Measurements from ENCODE around the gene TMEM41B. TPM values are rescaled to one million over a fixed set of nuclear protein-coding genes. Genes with fewer than 3 reads are reported as not detected.

The TMEM41B gene
- total RNA-seq, 1 experiment from 2014 or later, result 67.2 TPM

DNA sequence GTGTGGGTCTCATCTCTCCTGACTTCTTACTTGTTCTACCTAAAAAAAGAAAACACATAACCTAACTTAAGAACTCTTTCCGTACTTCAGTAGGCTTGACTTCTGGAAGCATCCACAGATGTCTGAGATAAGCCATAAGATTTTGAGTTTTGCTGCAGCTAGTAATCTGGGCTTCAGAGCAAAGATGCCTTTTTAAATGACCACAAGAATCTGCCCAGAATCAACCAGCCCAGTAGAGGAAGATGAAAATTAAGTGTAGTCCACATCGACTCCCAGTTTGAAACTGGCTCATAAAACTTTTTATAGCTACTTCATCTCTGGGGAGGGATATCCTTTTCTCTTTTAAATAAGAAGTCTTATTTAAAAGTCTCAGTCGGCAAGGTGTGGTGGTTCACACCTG lies 60.0 kb downstream of the TMEM41B start:
- peaks cover 0 to 3% of the 10 kb centered on the region in 2 experiments; a peak in 1 of 4 replicates for H3K36me3 ChIP-seq (ENCODE audit: control insufficient read depth in 1 of 2, insufficient read depth in 2 of 2, low read length in 2 of 2)
- no peak overlapping the region for H3K4me2 ChIP-seq (ENCODE audit: low read length)
- no peaks in the 10 kb centered on the region for H4K20me1 ChIP-seq (ENCODE audit: insufficient read depth)
- no peaks in the 10 kb centered on the region for H3K4me1 ChIP-seq (ENCODE audit: control insufficient read depth in 1 of 2, insufficient read depth in 2 of 2, low read length in 2 of 2)
- H3K9me3 ChIP-seq (ENCODE audit: control insufficient read depth in 1 of 2, insufficient read depth in 1 of 2, low read depth in 1 of 2, low read length in 2 of 2), result no peaks in the 10 kb centered on the region
- ChIA-PET CTCF (no interaction called here), POLR2A (no interaction called here), RAD21 (ENCODE audit: low non-redundant PET in 1 of 2, low total read pairs in 2 of 2, uncharacterized antibody in 2 of 2, unreplicated experiment in 2 of 2) (no interaction called here)
- peaks cover 82% of the 10 kb centered on the region for H3K79me2 ChIP-seq (ENCODE audit: insufficient read depth, low read length)
- TF ChIP-seq ELF1 (IDR thresholded peaks at IDR 0.05; ENCODE audit: borderline replicate concordance, low read depth) (no peak), CEBPB (IDR thresholded peaks at IDR 0.05; ENCODE audit: low read depth) (no peak), YY1 (IDR thresholded peaks at IDR 0.05; ENCODE audit: extremely low read depth, insufficient replicate concordance, low read depth, low read length) (no peak), FOSL1 (IDR thresholded peaks at IDR 0.05; ENCODE audit: low read depth) (no peak)
- TF ChIP-seq, protein P1, sequence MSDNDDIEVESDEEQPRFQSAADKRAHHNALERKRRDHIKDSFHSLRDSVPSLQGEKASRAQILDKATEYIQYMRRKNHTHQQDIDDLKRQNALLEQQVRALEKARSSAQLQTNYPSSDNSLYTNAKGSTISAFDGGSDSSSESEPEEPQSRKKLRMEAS (IDR thresholded peaks at IDR 0.05), result no peak
- TF ChIP-seq, protein P2, sequence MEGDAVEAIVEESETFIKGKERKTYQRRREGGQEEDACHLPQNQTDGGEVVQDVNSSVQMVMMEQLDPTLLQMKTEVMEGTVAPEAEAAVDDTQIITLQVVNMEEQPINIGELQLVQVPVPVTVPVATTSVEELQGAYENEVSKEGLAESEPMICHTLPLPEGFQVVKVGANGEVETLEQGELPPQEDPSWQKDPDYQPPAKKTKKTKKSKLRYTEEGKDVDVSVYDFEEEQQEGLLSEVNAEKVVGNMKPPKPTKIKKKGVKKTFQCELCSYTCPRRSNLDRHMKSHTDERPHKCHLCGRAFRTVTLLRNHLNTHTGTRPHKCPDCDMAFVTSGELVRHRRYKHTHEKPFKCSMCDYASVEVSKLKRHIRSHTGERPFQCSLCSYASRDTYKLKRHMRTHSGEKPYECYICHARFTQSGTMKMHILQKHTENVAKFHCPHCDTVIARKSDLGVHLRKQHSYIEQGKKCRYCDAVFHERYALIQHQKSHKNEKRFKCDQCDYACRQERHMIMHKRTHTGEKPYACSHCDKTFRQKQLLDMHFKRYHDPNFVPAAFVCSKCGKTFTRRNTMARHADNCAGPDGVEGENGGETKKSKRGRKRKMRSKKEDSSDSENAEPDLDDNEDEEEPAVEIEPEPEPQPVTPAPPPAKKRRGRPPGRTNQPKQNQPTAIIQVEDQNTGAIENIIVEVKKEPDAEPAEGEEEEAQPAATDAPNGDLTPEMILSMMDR (IDR thresholded peaks at IDR 0.05 in 2 of 3, conservative IDR thresholded peaks at IDR 0.05 in 1 of 3; ENCODE audit: borderline replicate concordance in 1 of 3, insufficient read depth in 1 of 3, low read depth in 2 of 3, low read length in 2 of 3), result no peak
- no peaks in the 10 kb centered on the region for H3K9me2 ChIP-seq (ENCODE audit: insufficient read depth)
- no peak overlapping the region for H3K9ac ChIP-seq (ENCODE audit: low read length)
- no peaks in the 10 kb centered on the region for H3K27me3 ChIP-seq (ENCODE audit: insufficient read depth, low read length)
- intact Hi-C loops (cut with micrococcal nuclease), result no loop called here
- no TSS peak for BruUV-seq (replicated peaks)
- H3K4me3 ChIP-seq (replicated peaks in 1 of 2; ENCODE audit: low read depth in 1 of 2, low read length in 2 of 2), result no peak overlapping the region
- no peak overlapping the region for H3K27ac ChIP-seq (ENCODE audit: low read depth, low read length)
- H2AFZ ChIP-seq (ENCODE audit: low read depth, low read length, poor library complexity, severe bottlenecking), result no peak overlapping the region
- no peak for ATAC-seq
- no peak for DNase-seq (ENCODE audit: low read depth, low spot score)

DNA sequence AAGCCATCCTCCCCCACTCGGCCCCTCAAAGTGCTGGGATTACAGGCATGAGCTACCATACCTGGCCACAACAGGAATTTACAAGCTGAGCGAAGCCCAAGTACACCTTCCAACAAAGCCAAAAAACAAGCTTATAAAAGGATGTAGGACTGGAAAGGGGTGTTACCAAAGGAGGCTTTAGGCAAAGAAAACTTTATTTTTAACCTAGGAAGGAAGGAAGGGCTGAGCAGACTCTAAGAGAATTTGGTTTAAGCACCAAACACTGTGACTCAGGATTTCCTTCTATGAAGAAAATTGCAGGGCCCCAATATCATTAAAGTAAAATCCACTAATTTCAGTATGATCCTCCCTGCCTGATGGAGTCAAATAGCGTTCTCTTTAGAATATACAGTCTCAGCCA lies 61.3 kb downstream of the TMEM41B start:
- intact Hi-C loops (cut with micrococcal nuclease), result no loop called here
- H3K79me2 ChIP-seq (ENCODE audit: insufficient read depth, low read length), result peaks cover 81% of the 10 kb centered on the region
- RAD21 ChIA-PET (ENCODE audit: low non-redundant PET in 1 of 2, low total read pairs in 2 of 2, uncharacterized antibody in 2 of 2, unreplicated experiment in 2 of 2), result no interaction called here
- TF ChIP-seq SRF (IDR thresholded peaks at IDR 0.05; ENCODE audit: low read depth) (no peak), SP1 (IDR thresholded peaks at IDR 0.05; ENCODE audit: low read depth) (no peak)
- H2AFZ ChIP-seq (ENCODE audit: low read depth, low read length, poor library complexity, severe bottlenecking), result no peak overlapping the region
- no peak for ATAC-seq
- no peak for DNase-seq (ENCODE audit: low read depth, low spot score)
- no peaks in the 10 kb centered on the region for H4K20me1 ChIP-seq (ENCODE audit: insufficient read depth)
- POLR2A ChIA-PET, result no interaction called here
- no peak overlapping the region for H3K27ac ChIP-seq (ENCODE audit: low read depth, low read length)
- no peak overlapping the region for H3K4me2 ChIP-seq (ENCODE audit: low read length)
- H3K4me3 ChIP-seq (replicated peaks in 1 of 2; ENCODE audit: low read depth in 1 of 2, low read length in 2 of 2), result no peak overlapping the region
- CTCF ChIA-PET, result no interaction called here
- H3K36me3 ChIP-seq (ENCODE audit: control insufficient read depth in 1 of 2, insufficient read depth in 2 of 2, low read length in 2 of 2), result peaks cover 0 to 3% of the 10 kb centered on the region in 2 experiments; a peak in 1 of 4 replicates
- no peak overlapping the region for H3K9ac ChIP-seq (ENCODE audit: low read length)
- H3K9me3 ChIP-seq (ENCODE audit: control insufficient read depth in 1 of 2, insufficient read depth in 1 of 2, low read depth in 1 of 2, low read length in 2 of 2), result no peaks in the 10 kb centered on the region
- H3K27me3 ChIP-seq (ENCODE audit: insufficient read depth, low read length), result no peaks in the 10 kb centered on the region
- no peaks in the 10 kb centered on the region for H3K9me2 ChIP-seq (ENCODE audit: insufficient read depth)
- no peaks in the 10 kb centered on the region for H3K4me1 ChIP-seq (ENCODE audit: control insufficient read depth in 1 of 2, insufficient read depth in 2 of 2, low read length in 2 of 2)
- BruUV-seq (replicated peaks), result no TSS peak

Measured in HCT116 (cell line).